GM12878 (cell line): Measurements from ENCODE around the gene LRRC8B. TPM values are rescaled to one million over a fixed set of nuclear protein-coding genes. Genes with fewer than 3 reads are reported as not detected.

Source experiments
- ATAC-seq: fragments of 200-7000 bp; cut with Tn5 transposase; 3 replicates; pipeline ENCODE4 v1.9.1; 2020; ENCODE audit warnings: mild to moderate bottlenecking, moderate library complexity
- BruUV-seq: library from RNA; stranded (reverse); fragments of 400-500 nt; replicated peaks from 2 replicates; lab custom pipeline; 2021; lab: Mats Ljungman, UMichigan
- CTCF ChIA-PET: fragments of 300-600 bp; sonication (Branson Sonifier 250); formaldehyde crosslinking; extraction: SDS; loops from one replicate; lab custom pipeline; 2021; ENCODE audit warnings: inconsistent platforms; lab: Yijun Ruan, JAX
- POLR2A ChIA-PET: fragments of 350-600 bp; formaldehyde crosslinking; extraction: SDS; loops from one replicate; lab custom pipeline; 2021; ENCODE audit warnings: inconsistent platforms; lab: Charles Lee
- RAD21 ChIA-PET: fragments of 300-600 bp; sonication (Branson Sonifier 250); formaldehyde crosslinking; loops from one replicate; lab custom pipeline; 2023; ENCODE audit warnings: antibody characterized with exemption; ENCODE audit not compliant: unreplicated experiment; lab: Charles Lee
- SMC1A ChIA-PET: fragments of 300-600 bp; sonication (Branson Sonifier 250); formaldehyde crosslinking; loops from one replicate; lab custom pipeline; 2023; ENCODE audit not compliant: unreplicated experiment, uncharacterized antibody; lab: Charles Lee
- DNase-seq: peaks from one replicate; pipeline ENCODE4 v3.0.0-alpha.2; 2011; ENCODE audit warnings: low read depth, low spot score
- FAIRE-seq: peaks from 3 replicates; lab custom pipeline; 2011; peaks lifted over from hg19 to GRCh38; lab: Jason Lieb, UNC
- H2AFZ ChIP-seq: 2 replicates; pipeline ENCODE4 v1.6.0; 2011; ENCODE audit warnings: low read depth, low read length, control low read depth; ENCODE audit not compliant: control insufficient read depth
- H3K27ac ChIP-seq: 2 replicates; pipeline ENCODE4 v1.5.1; 2011; ENCODE audit warnings: control low read depth; ENCODE audit not compliant: control insufficient read depth, insufficient read depth
- H3K27me3 ChIP-seq, 2 experiments: replicated peaks in 1 of 2; 2 replicates each; pipeline versions ENCODE4 v1.6.0 to v1.6.1; 2011; ENCODE audit warnings: low read length in 1 of 2; ENCODE audit not compliant: control insufficient read depth in 2 of 2, insufficient read depth in 2 of 2
- H3K36me3 ChIP-seq, 2 experiments: 2 replicates each; pipeline ENCODE4 v1.5.1; 2011; ENCODE audit warnings: low read length in 1 of 2; ENCODE audit not compliant: control insufficient read depth in 2 of 2, insufficient read depth in 2 of 2
- H3K4me1 ChIP-seq: 2 replicates; pipeline ENCODE4 v1.6.1; 2011; ENCODE audit warnings: mild to moderate bottlenecking, low read length, moderate library complexity, mixed read lengths; ENCODE audit not compliant: control insufficient read depth, insufficient read depth
- H3K4me2 ChIP-seq: 2 replicates; pipeline ENCODE4 v1.6.0; 2011; ENCODE audit warnings: control low read depth; ENCODE audit not compliant: control insufficient read depth, insufficient read depth
- H3K4me3 ChIP-seq: fragments of 200-600 bp; sonication (generic); 2 replicates; pipeline ENCODE4 v1.5.1; 2016
- H3K79me2 ChIP-seq: 2 replicates; pipeline ENCODE4 v1.6.0; 2011; ENCODE audit warnings: low read length; ENCODE audit not compliant: control insufficient read depth, insufficient read depth
- H3K9ac ChIP-seq: 2 replicates; pipeline ENCODE4 v1.8.0; 2011; ENCODE audit warnings: low read length, control low read depth, mixed read lengths; ENCODE audit not compliant: control insufficient read depth, insufficient read depth
- H3K9me3 ChIP-seq: replicated peaks from 3 replicates; pipeline ENCODE4 v1.5.1; 2011; ENCODE audit warnings: mild to moderate bottlenecking, low read length; ENCODE audit not compliant: control insufficient read depth, insufficient read depth
- H4K20me1 ChIP-seq: 2 replicates; pipeline ENCODE4 v1.6.0; 2011; ENCODE audit not compliant: control insufficient read depth, insufficient read depth
- BCLAF1 ChIP-seq: fragments of 450-650 bp; IDR thresholded peaks from 2 replicates; pipeline ENCODE4 v1.6.1; 2017; ENCODE audit warnings: antibody characterized with exemption, mild to moderate bottlenecking, moderate library complexity
- BRCA1 ChIP-seq: IDR thresholded peaks from 2 replicates; pipeline ENCODE4 v1.6.1; 2011; ENCODE audit warnings: low read depth, low read length, improper control_type of control experiment
- CHD2 ChIP-seq: IDR thresholded peaks from 2 replicates; pipeline ENCODE4 v1.6.1; 2011; ENCODE audit warnings: low read depth, low read length, improper control_type of control experiment, borderline replicate concordance
- CTCF ChIP-seq, 3 experiments: IDR thresholded peaks in 2 of 3; conservative IDR thresholded peaks in 1 of 3; 2 replicates each; pipeline ENCODE4 v1.5.1; 2011; ENCODE audit warnings: low read depth in 3 of 3, low read length in 3 of 3, mild to moderate bottlenecking in 3 of 3, control low read depth in 2 of 3, moderate library complexity in 2 of 3, inconsistent platforms in 1 of 3, mixed read lengths in 1 of 3; ENCODE audit not compliant: control insufficient read depth in 2 of 3, insufficient read depth in 1 of 3; ENCODE audit errors: extremely low read depth in 1 of 3
- ETV6 ChIP-seq, 2 experiments: fragments of 450-650 bp in 1 of 2; IDR thresholded peaks in 1 of 2; conservative IDR thresholded peaks in 1 of 2; 2 replicates each; pipeline ENCODE4 v1.6.1; 2014; ENCODE audit warnings: antibody characterized with exemption in 1 of 2, borderline replicate concordance in 1 of 2, low read depth in 1 of 2, mild to moderate bottlenecking in 1 of 2, moderate library complexity in 1 of 2
- HCFC1 ChIP-seq: fragments of 150-350 bp; IDR thresholded peaks from 2 replicates; pipeline ENCODE4 v1.6.1; 2014; ENCODE audit warnings: low read length
- HSF1 ChIP-seq: fragments of 150-350 bp; IDR thresholded peaks from 2 replicates; pipeline ENCODE4 v1.6.1; 2014; ENCODE audit warnings: mild to moderate bottlenecking, low read depth, low read length
- IRF3 ChIP-seq: fragments of 450-650 bp; IDR thresholded peaks from 2 replicates; pipeline ENCODE4 v1.6.1; 2014; ENCODE audit warnings: mild to moderate bottlenecking
- KLF5 ChIP-seq: fragments of 450-650 bp; IDR thresholded peaks from 2 replicates; pipeline ENCODE4 v1.6.1; 2014; ENCODE audit warnings: mild to moderate bottlenecking; ENCODE audit not compliant: partially characterized antibody
- NFIC ChIP-seq: IDR thresholded peaks from 2 replicates; pipeline ENCODE4 v1.6.1; 2012; ENCODE audit warnings: low read depth, mild to moderate bottlenecking, inconsistent platforms, low read length, moderate library complexity
- NR2C1 ChIP-seq: fragments of 450-650 bp; IDR thresholded peaks from 2 replicates; pipeline ENCODE4 v1.6.1; 2017; ENCODE audit warnings: antibody characterized with exemption, mild to moderate bottlenecking, moderate library complexity
- PKNOX1 ChIP-seq: fragments of 450-650 bp; IDR thresholded peaks from 2 replicates; pipeline ENCODE4 v1.6.1; 2016; ENCODE audit warnings: mild to moderate bottlenecking
- RCOR1 ChIP-seq: conservative IDR thresholded peaks from 2 replicates; pipeline ENCODE4 v1.6.1; 2012; ENCODE audit warnings: low read depth, low read length, improper control_type of control experiment
- YBX1 ChIP-seq: fragments of 450-650 bp; IDR thresholded peaks from 2 replicates; pipeline ENCODE4 v1.6.1; 2016; ENCODE audit warnings: antibody characterized with exemption
- YY1 ChIP-seq: IDR thresholded peaks from 2 replicates; pipeline ENCODE4 v1.6.1; 2011; ENCODE audit warnings: low read depth, mild to moderate bottlenecking, low read length
- in situ Hi-C: fragments of 300-500 bp; cut with MboI; formaldehyde crosslinking; loops from 9 replicates; pipeline ENCODE4 v1.14.3; 2018; ENCODE audit warnings: mixed read lengths
- intact Hi-C: fragments of 100-400 bp; cut with micrococcal nuclease; formaldehyde crosslinking; loops from one replicate; pipeline ENCODE4 v1.14.2; 2022; ENCODE audit not compliant: unreplicated experiment
- polyA plus RNA-seq, 11 experiments: library from polyadenylated mRNA; depleted of rRNA in 4 of 11; unstranded in 6 of 11; stranded (reverse) in 5 of 11; fragments of >200 nt; fragmentation: Nextera tagmentation in 4 of 11; fragmentation: Illumina TruSeq in 1 of 11; extraction: Ambion mirVana in 4 of 11; extraction: Trizol in 1 of 11; gene quantifications; 1 replicate in 1 of 11; 2 replicates in 10 of 11; pipeline versions ENCODE4 v1.2.1 to v1.2.3, GENCODE V29; 2011 to 2016; ENCODE audit warnings: inconsistent platforms in 2 of 11, missing spikeins in 2 of 11, low read depth in 1 of 11
- total RNA-seq, 4 experiments: library from RNA; depleted of rRNA in 3 of 4; stranded (reverse); fragments of >200 nt in 3 of 4; fragmentation: Illumina TruSeq in 1 of 4; extraction: Trizol in 1 of 4; gene quantifications; 2 replicates each; pipeline versions ENCODE4 v1.2.1 to v1.2.3, GENCODE V29; 2013 to 2021

LRRC8B gene
- total and polyA plus RNA-seq, 10 of the 15 experiments (the other 5 are each of a cell fraction or from before 2014, with no cell fraction given) = 1.3 to 9.2 (median 5.4) TPM

- H3K27me3 ChIP-seq = no peaks in the 10 kb centered on the region
- DNase-seq = no peak
- H3K4me1 ChIP-seq = no peaks in the 10 kb centered on the region
- in situ Hi-C loops (loop anchor here (25.0 kb wide), 1 partner anchor 350 kb away; the partner anchor contains the start of gene ZNF326), intact Hi-C loops (loop anchor here (10.0 kb wide), 1 partner anchor 357 kb away; the partner anchor contains the start of gene ZNF326)
- BruUV-seq = no TSS peak
- H2AFZ ChIP-seq = no peak overlapping the region
- ChIA-PET POLR2A (interaction anchor here (0.7 to 2.1 kb wide), 6 partner anchors 10 to 126 kb away, joined by 3 to 13 read pairs (median 5); no protein-coding TSS in a partner anchor), CTCF (interaction anchor here (0.7 to 19.0 kb wide), 10 partner anchors 9 to 144 kb away, joined by 3 to 369 read pairs (median 4); no protein-coding TSS in a partner anchor), SMC1A (interaction anchor here (0.9 to 20.4 kb wide), 15 partner anchors 9 to 144 kb away, joined by 3 to 391 read pairs (median 9); no protein-coding TSS in a partner anchor), RAD21 (interaction anchor here (0.7 to 12.5 kb wide), 9 partner anchors 11 to 190 kb away, joined by 3 to 302 read pairs (median 4); no protein-coding TSS in a partner anchor)
- H3K4me3 ChIP-seq = no peak overlapping the region
- H3K9me3 ChIP-seq = no peaks in the 10 kb centered on the region; the same call in 2 of the 3 replicates
- ATAC-seq = no peak
- no peak overlapping the region for H3K9ac ChIP-seq
- FAIRE-seq = no peak
- H3K79me2 ChIP-seq = peaks cover 51% of the 10 kb centered on the region
- no peak overlapping the region for H3K27ac ChIP-seq
- no peaks in the 10 kb centered on the region for H3K36me3 ChIP-seq
- no peak overlapping the region for H3K4me2 ChIP-seq
- no peaks in the 10 kb centered on the region for H4K20me1 ChIP-seq
- TF ChIP-seq NFIC (no peak), RCOR1 (no peak), HSF1 (no peak), NR2C1 (no peak), CTCF (IDR thresholded peaks at IDR 0.05 in 2 of 3, conservative IDR thresholded peaks at IDR 0.05 in 1 of 3; ENCODE audit: control insufficient read depth in 2 of 3, extremely low read depth in 1 of 3, insufficient read depth in 1 of 3, low read depth in 3 of 3, low read length in 3 of 3) (no peak), CHD2 (no peak), BRCA1 (no peak), YY1 (no peak), BCLAF1 (no peak), IRF3 (no peak), KLF5 (no peak), ETV6 (conservative IDR thresholded peaks at IDR 0.05 in 1 of 2, IDR thresholded peaks at IDR 0.05 in 1 of 2; ENCODE audit: borderline replicate concordance in 1 of 2, low read depth in 1 of 2) (no peak), YBX1 (no peak), PKNOX1 (no peak), HCFC1 (no peak)
Measured at GRCh38 chr1:89637496-89637895, 112.9 kb downstream of the LRRC8B start.
